DOHH2 (cell line): ENCODE data around the gene EMID1.

ENCODE experiments used
- H3F3A ChIP-seq: fragments of 200-600 bp; sonication (generic), shearing (Covaris generic); 2 replicates; pipeline ENCODE4 v1.6.0; 2016; ENCODE audit warnings: antibody characterized with exemption, mild to moderate bottlenecking; ENCODE audit not compliant: control insufficient read depth, insufficient read depth
- H3K27ac ChIP-seq: fragments of 200-600 bp; sonication (generic); 2 replicates; pipeline ENCODE4 v1.5.1; 2014; ENCODE audit warnings: low read depth, mild to moderate bottlenecking, low read length, moderate library complexity
- H3K27me3 ChIP-seq: fragments of 200-600 bp; sonication (generic); 2 replicates; pipeline ENCODE4 v1.6.1; 2014; ENCODE audit warnings: mild to moderate bottlenecking, low read length, mixed read lengths; ENCODE audit not compliant: control insufficient read depth
- H3K36me3 ChIP-seq: fragments of 200-600 bp; sonication (generic); 2 replicates; pipeline ENCODE4 v1.6.1; 2014; ENCODE audit warnings: mild to moderate bottlenecking, low read length, moderate library complexity, mixed read lengths; ENCODE audit not compliant: control insufficient read depth
- H3K4me1 ChIP-seq: fragments of 200-600 bp; sonication (generic); 2 replicates; pipeline ENCODE4 v1.6.1; 2014; ENCODE audit warnings: mild to moderate bottlenecking, low read length, mixed read lengths; ENCODE audit not compliant: control insufficient read depth
- H3K4me2 ChIP-seq: fragments of 200-600 bp; sonication (generic); 2 replicates; pipeline ENCODE4 v1.6.0; 2014; ENCODE audit warnings: mild to moderate bottlenecking, low read length, moderate library complexity
- H3K4me3 ChIP-seq: fragments of 200-600 bp; sonication (generic); 2 replicates; pipeline ENCODE4 v1.5.1; 2014; ENCODE audit warnings: mild to moderate bottlenecking, low read length, mixed read lengths
- H3K79me2 ChIP-seq: fragments of 200-600 bp; sonication (generic); 2 replicates; pipeline ENCODE4 v1.6.1; 2014; ENCODE audit warnings: mild to moderate bottlenecking, low read length, mixed read lengths; ENCODE audit not compliant: control insufficient read depth
- H3K9me2 ChIP-seq: fragments of 200-600 bp; sonication (generic); replicated peaks from 2 replicates; pipeline ENCODE4 v1.6.1; 2014; ENCODE audit warnings: mild to moderate bottlenecking, low read length, mixed read lengths; ENCODE audit not compliant: control insufficient read depth
- H3K9me3 ChIP-seq: fragments of 200-600 bp; sonication (generic); 2 replicates; pipeline ENCODE4 v1.6.1; 2014; ENCODE audit warnings: antibody characterized with exemption, low read length, mixed read lengths; ENCODE audit not compliant: control insufficient read depth, insufficient read depth
- H4K20me1 ChIP-seq: fragments of 200-600 bp; sonication (generic); 2 replicates; pipeline ENCODE4 v1.6.0; 2014; ENCODE audit warnings: low read depth, mild to moderate bottlenecking, antibody characterized with exemption, low read length, moderate library complexity; ENCODE audit not compliant: control insufficient read depth, insufficient read depth
- EZH2phosphoT487 ChIP-seq: fragments of 200-600 bp; sonication (generic); IDR thresholded peaks from 2 replicates; pipeline ENCODE4 v1.6.1; 2017; ENCODE audit warnings: borderline replicate concordance, mild to moderate bottlenecking, antibody characterized with exemption, low read length, moderate library complexity, mixed read lengths
- TF ChIP-seq, protein P1 (sequence below): fragments of 200-600 bp; sonication (generic); IDR thresholded peaks from one replicate; pipeline ENCODE4 v1.5.1; 2014; ENCODE audit warnings: antibody characterized with exemption, mild to moderate bottlenecking, low read depth, low read length; ENCODE audit not compliant: poor library complexity, severe bottlenecking

The EMID1 gene

DNA sequence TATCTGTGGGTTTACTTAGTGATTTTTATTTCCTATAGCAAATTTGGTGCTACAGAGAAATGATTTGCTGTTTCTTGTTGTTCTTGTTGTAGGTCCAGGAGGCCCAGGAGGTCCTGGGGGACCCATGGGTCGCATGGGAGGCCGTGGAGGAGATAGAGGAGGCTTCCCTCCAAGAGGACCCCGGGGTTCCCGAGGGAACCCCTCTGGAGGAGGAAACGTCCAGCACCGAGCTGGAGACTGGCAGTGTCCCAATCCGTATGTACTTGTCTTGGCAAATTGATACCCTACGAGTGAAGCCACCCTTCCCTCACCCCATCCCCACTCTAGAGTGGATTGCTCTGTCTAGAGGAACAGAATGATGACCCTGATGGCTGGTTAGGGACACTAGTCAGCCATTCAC is 92.9 kb downstream of the EMID1 start:
- Histone ChIP-seq H3F3A (peaks cover 39% of the 10 kb centered on the region), H3K79me2 (no peaks in the 10 kb centered on the region), H3K4me1 (peaks cover 21% of the 10 kb centered on the region), H4K20me1 (peaks cover 13% of the 10 kb centered on the region; the same call in 1 of the 2 replicates), H3K27ac (no peak overlapping the region), H3K4me2 (no peak overlapping the region), H3K9me3 (no peaks in the 10 kb centered on the region), H3K36me3 (peaks cover 71% of the 10 kb centered on the region), H3K27me3 (no peaks in the 10 kb centered on the region), H3K9me2 (no peaks in the 10 kb centered on the region), H3K4me3 (no peak overlapping the region)
- TF ChIP-seq EZH2phosphoT487, result no peak
- TF ChIP-seq, protein P1, sequence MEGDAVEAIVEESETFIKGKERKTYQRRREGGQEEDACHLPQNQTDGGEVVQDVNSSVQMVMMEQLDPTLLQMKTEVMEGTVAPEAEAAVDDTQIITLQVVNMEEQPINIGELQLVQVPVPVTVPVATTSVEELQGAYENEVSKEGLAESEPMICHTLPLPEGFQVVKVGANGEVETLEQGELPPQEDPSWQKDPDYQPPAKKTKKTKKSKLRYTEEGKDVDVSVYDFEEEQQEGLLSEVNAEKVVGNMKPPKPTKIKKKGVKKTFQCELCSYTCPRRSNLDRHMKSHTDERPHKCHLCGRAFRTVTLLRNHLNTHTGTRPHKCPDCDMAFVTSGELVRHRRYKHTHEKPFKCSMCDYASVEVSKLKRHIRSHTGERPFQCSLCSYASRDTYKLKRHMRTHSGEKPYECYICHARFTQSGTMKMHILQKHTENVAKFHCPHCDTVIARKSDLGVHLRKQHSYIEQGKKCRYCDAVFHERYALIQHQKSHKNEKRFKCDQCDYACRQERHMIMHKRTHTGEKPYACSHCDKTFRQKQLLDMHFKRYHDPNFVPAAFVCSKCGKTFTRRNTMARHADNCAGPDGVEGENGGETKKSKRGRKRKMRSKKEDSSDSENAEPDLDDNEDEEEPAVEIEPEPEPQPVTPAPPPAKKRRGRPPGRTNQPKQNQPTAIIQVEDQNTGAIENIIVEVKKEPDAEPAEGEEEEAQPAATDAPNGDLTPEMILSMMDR, result no peak

DNA sequence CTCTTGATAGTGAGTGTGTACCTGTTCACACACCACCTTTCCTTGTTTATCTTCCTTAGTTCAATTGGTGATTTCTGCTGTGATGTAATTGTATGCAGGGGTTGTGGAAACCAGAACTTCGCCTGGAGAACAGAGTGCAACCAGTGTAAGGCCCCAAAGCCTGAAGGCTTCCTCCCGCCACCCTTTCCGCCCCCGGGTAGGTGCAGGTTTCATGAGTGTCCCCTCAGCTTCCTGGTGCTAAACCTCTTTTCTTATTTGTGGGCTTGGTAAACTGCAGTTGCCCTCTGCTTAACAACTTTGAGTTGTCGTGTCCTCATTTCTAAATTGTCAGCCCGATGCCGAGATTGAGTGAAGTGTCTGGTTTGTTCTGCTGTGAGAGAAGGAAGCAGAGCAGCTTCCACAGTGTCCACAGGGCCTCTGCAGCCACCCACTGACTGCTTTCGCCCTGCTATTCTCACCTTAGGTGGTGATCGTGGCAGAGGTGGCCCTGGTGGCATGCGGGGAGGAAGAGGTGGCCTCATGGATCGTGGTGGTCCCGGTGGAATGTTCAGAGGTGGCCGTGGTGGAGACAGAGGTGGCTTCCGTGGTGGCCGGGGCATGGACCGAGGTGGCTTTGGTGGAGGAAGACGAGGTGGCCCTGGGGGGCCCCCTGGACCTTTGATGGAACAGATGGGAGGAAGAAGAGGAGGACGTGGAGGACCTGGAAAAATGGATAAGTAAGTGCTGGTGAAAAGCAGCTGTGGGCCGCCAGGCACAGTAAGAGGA is 93.6 kb downstream of the EMID1 start:
- Histone ChIP-seq H3K9me3 (no peaks in the 10 kb centered on the region), H3K4me2 (no peak overlapping the region), H3F3A (peaks cover 39% of the 10 kb centered on the region), H3K9me2 (no peaks in the 10 kb centered on the region), H3K27ac (no peak overlapping the region), H3K36me3 (peaks cover 64% of the 10 kb centered on the region), H3K79me2 (no peaks in the 10 kb centered on the region), H3K4me1 (peaks cover 27% of the 10 kb centered on the region), H3K4me3 (no peak overlapping the region), H4K20me1 (peaks cover 13% of the 10 kb centered on the region; the same call in 1 of the 2 replicates), H3K27me3 (no peaks in the 10 kb centered on the region)
- no peak for TF ChIP-seq EZH2phosphoT487
- TF ChIP-seq, protein P1, result no peak

DNA sequence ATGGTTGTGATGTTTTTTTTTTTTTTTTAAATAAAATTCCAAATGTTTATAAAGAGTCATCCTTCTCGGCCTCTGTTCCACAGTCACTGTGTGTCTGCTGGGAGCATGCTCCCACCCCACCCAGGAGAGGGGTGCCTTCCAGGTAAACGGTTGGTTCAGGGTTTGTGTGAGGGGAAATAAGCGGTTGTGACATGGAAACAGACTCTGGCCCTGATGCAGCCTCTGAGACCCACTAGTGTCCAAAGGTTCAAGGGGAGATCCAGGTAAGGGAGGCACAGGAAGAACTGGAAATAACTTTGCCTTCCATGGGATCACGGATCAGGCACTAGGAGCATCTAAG is 94.7 kb downstream of the EMID1 start:
- Histone ChIP-seq H3K27ac (no peak overlapping the region), H3K4me1 (peaks cover 26% of the 10 kb centered on the region), H3K79me2 (no peaks in the 10 kb centered on the region), H3K36me3 (peaks cover 54% of the 10 kb centered on the region), H3K4me2 (no peak overlapping the region), H3K9me3 (no peaks in the 10 kb centered on the region), H3F3A (peaks cover 35% of the 10 kb centered on the region), H3K4me3 (no peak overlapping the region), H3K27me3 (0 out of 2 replicates have a peak, but pooled peaks cover 3% of the 10 kb centered on the region), H4K20me1 (peaks cover 13% of the 10 kb centered on the region; the same call in 1 of the 2 replicates), H3K9me2 (no peaks in the 10 kb centered on the region)
- TF ChIP-seq, protein P1, result no peak
- no peak for TF ChIP-seq EZH2phosphoT487
